Activated T-helper 1 cell treated with anti-CD3 and anti-CD28 coated beads, Interleukin-12 subunit alpha, Interleukin-12 subunit beta, Interleukin-2, Interleukin-4 antibody, amounts not matched to agents 30 ng/mL and 10 ng/mL and 1 ng/mL, durations not matched to agents 14 hours and 24 hours and 36 hours (primary cell): Measurements from ENCODE around the gene TPCN1. TPM values are rescaled to one million over a fixed set of nuclear protein-coding genes. Genes with fewer than 3 reads are reported as not detected.

Experiments
- DNase-seq: peaks from one replicate; pipeline ENCODE4 v3.0.0; 2021; ENCODE audit warnings: low spot score
- H3K27ac Mint-ChIP-seq: one replicate; pipeline ENCODE4 v1.8.0; 2021; ENCODE audit warnings: mild to moderate bottlenecking, mixed read lengths
- H3K27me3 Mint-ChIP-seq: one replicate; pipeline ENCODE4 v1.8.0; 2022; ENCODE audit warnings: mild to moderate bottlenecking, moderate library complexity, mixed read lengths; ENCODE audit not compliant: insufficient read depth
- H3K36me3 Mint-ChIP-seq: one replicate; pipeline ENCODE4 v1.8.0; 2021; ENCODE audit warnings: low read depth, mixed read lengths
- H3K4me1 Mint-ChIP-seq: one replicate; pipeline ENCODE4 v1.8.0; 2021; ENCODE audit warnings: low read depth, mixed read lengths
- H3K4me3 Mint-ChIP-seq: one replicate; pipeline ENCODE4 v1.8.0; 2021; ENCODE audit warnings: mild to moderate bottlenecking, moderate library complexity, mixed read lengths
- H3K9me3 Mint-ChIP-seq: one replicate; pipeline ENCODE4 v1.8.0; 2021; ENCODE audit warnings: mixed read lengths
- intact Hi-C: fragments of 100-400 bp; cut with micrococcal nuclease; formaldehyde crosslinking; loops from one replicate; pipeline ENCODE4 v1.15.1; 2024
- total RNA-seq: library from RNA; stranded (reverse); gene quantifications from 2 replicates; pipeline ENCODE4 v1.2.3, GENCODE V29; 2022

Gene TPCN1
- total RNA-seq, 1 donor from 2014 or later: 31.4 TPM

DNA sequence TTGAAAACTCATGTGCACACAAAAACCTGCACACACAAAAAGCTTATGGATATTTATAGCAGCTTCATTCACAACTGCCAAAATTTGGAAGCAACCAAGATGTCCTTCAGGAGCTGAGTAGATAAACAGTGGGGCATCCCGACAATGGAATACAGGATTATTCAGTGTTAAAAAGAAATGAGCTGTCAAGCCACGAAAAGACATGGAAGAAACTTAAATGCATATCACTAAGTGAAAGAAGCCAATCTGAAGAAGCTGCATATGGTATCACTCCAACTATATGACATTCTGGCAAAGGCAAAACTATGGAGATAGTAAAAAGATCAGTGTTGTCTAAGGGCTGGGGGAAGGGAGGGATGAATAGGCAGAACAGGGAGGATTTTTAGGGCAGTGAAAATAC is 5.2 kb upstream of the TPCN1 start:
- no peak overlapping the region for H3K4me3 Mint-ChIP-seq
- H3K27me3 Mint-ChIP-seq: peaks cover 1% of the 10 kb centered on the region
- intact Hi-C loops: no loop called here
- H3K27ac Mint-ChIP-seq: no peak overlapping the region
- H3K36me3 Mint-ChIP-seq: peaks cover 10% of the 10 kb centered on the region
- no peak for DNase-seq
- peaks cover 48% of the 10 kb centered on the region for H3K4me1 Mint-ChIP-seq
- H3K9me3 Mint-ChIP-seq: peaks cover 3% of the 10 kb centered on the region

DNA sequence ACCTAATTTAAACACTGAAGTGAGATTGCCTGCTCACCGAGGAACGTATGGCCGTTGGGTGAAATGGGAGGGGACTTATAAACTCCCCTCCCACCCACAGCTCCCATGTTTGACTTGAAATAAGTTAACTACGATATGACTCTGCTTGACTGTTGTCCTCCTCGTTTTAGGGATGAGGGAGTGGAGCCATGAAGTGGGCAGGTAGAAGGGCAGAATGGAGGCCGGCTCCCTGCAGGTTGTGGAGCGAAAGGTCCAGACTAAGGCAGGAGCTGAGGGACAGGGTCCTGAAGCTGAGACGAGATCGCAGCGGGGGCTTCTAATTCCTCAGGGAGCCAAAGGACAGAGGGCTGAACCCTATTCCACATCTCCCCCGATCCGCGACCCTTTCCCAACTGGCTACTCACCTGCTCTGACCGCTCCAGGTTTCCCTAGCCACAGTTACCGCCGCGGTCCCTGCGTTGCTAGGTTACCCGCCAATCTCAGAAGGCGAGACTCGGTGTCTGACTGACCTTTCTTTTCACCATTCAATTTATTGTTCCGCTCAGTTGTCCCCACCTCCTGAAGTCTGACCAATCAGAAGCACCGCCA is 577 bp upstream of the TPCN1 start:
- Mint-ChIP-seq H3K4me3 (peak overlapping the region; percentile 91), H3K36me3 (no peaks in the 10 kb centered on the region), H3K4me1 (peaks cover 40% of the 10 kb centered on the region), H3K27ac (peak overlapping the region; percentile 92), H3K27me3 (peaks cover 1% of the 10 kb centered on the region), H3K9me3 (no peaks in the 10 kb centered on the region)
- intact Hi-C loops: loop anchor here (1.0 kb wide), 9 partner anchors 10 to 746 kb away; partner anchors contain the start of genes DDX54, OAS2, PLBD2 and RBM19
- no peak for DNase-seq

DNA sequence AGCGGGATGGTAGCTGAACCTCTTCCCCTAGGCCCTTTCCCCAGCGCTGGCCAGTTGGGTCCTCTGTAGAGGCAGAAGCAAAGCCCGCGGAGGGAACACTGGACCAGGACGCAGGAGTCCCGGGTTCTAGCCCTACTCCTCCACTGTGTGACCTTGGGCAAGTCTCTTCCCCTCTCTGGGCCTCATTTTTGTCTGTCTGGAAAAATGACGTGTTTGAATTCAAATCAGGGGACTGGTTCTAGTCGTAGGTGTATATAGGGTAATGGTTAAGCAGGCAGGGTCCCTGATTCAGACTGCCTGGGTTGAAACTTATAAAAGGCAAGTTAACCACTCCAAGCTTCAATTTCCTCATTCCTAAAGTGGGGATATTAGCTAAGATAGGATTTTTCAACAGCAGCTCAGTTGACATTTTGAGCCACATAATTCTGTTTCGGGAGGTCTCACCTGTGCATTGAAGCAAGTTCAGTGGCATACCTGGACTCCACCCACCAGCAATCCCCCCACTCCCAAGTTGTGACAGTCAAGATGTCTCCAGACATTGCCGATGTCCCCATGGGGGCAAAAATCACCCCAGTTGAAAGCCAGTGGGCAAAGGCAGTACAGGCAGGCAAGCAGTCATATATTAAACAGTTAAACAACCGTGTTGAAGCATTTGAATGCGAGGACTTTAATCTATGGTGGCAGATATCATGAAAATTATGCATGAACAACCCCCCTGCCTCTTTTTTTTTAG is 899 bp downstream of the TPCN1 start:
- DNase-seq: peak; percentile 16
- Mint-ChIP-seq H3K27me3 (no peaks in the 10 kb centered on the region), H3K4me3 (peak overlapping the region; percentile 91), H3K27ac (peak overlapping the region; percentile 86), H3K4me1 (peaks cover 30% of the 10 kb centered on the region), H3K9me3 (no peaks in the 10 kb centered on the region), H3K36me3 (peaks cover 3% of the 10 kb centered on the region)
- intact Hi-C loops: loop anchor here (1.0 kb wide), 9 partner anchors 8 to 744 kb away; partner anchors contain the start of genes DDX54, OAS2, PLBD2 and RBM19

DNA sequence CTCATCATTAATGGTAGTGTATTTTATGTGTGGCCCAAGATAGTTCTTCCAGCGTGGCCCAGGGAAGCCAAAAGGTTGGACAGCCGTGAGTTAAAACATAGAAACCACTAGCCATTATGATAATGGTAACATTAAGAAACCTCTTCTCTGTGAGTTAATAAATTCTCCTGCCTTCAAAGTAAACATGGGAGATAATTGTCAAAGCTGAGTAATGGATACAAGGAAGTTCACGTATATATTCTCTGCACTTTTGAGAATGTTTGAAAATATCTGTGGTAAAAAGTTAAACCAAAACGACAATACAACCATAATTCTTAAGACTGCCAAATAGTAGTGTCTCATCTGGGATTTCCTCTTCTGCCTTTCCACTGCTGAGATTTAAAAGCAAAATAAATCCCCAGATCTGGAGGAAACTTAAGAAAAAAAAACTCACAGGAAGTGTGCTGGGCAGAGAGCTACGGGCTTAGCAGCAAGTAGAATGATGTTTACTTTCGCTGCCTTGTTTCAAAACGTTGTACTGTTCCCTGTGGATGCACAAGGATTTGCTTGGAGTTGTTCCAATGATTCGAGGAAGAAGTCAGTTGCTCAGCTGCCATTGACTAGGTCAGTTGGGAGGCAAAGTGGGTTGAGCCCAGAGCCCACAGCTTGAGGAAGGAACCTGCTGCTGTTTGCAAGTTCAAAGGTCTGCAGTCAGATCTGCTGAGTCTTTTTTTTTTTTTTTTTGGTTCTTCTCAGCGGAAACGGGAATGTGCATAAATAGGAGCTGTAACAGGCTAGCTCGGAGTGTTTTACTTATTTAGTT is 1.7 kb downstream of the TPCN1 start:
- peak overlapping the region; percentile 86 for H3K27ac Mint-ChIP-seq
- H3K4me1 Mint-ChIP-seq: peaks cover 22% of the 10 kb centered on the region
- no peaks in the 10 kb centered on the region for H3K27me3 Mint-ChIP-seq
- H3K9me3 Mint-ChIP-seq: no peaks in the 10 kb centered on the region
- intact Hi-C loops: no loop called here
- H3K36me3 Mint-ChIP-seq: peaks cover 8% of the 10 kb centered on the region
- H3K4me3 Mint-ChIP-seq: peak overlapping the region; percentile 91
- no peak for DNase-seq

DNA sequence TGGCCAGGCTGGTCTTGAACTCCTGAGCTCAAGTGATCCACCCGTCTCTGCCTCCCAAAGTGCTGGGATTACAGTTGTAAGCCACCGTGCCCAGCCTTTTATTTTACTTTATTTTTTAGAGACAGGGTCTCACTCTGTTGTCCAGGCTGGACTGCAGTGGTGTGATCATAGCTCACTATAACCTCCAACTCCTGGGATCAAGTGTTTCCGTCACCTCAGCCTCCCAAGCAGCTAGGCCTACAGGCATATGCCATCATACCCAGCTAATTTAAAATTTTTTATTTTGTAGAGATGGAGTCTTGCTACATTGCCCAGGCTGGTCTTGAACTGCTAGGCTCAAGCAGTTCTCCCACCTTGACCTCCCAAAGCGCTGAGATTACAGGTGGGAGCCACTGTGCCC is 3.7 kb downstream of the TPCN1 start:
- Mint-ChIP-seq H3K27ac (no peak overlapping the region), H3K4me3 (no peak overlapping the region), H3K27me3 (no peaks in the 10 kb centered on the region), H3K4me1 (peaks cover 43% of the 10 kb centered on the region), H3K9me3 (no peaks in the 10 kb centered on the region), H3K36me3 (peaks cover 16% of the 10 kb centered on the region)
- no peak for DNase-seq
- intact Hi-C loops: no loop called here

DNA sequence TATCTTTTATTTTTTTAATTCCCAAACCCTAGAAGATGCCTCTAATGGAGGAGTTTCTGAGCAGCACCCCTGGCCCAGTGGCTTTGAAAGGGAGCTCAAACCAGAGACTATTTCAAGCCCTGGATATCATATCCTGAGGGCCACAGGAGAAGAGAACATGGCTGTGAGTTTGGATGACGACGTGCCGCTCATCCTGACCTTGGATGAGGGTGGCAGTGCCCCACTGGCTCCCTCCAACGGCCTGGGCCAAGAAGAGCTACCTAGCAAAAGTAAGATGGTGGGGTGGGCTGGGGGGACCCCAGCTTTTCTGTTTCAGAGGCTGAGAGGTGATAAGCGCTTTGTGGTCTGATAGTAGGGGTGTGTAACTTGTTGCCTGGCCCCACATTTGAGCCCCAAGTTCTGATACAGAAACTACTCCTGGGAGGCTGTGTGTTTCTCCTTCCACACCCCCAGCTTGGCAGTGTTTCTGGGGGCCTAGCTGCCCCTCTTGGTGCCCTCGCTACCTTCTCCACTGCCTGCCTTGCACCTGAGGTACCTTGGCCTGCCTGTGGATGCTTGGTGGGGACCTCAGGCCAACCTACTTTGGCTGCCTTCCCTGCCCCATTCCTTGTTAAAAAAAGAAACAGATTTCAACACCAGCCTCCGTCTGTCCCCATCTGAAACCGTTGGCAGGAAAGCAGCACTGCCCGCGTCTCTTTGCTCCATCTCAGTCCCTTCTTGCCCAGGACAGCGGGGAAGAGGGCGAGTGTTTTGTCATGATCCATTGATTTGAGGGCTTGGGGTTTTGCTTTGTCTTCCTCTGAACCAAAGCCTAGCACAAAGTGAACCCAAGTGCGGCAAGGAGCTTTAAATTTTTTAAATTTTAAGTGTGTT is 5.7 kb downstream of the TPCN1 start:
- peaks cover 56% of the 10 kb centered on the region for H3K4me1 Mint-ChIP-seq
- no peak overlapping the region for H3K4me3 Mint-ChIP-seq
- intact Hi-C loops: no loop called here
- DNase-seq: no peak
- peaks cover 31% of the 10 kb centered on the region for H3K36me3 Mint-ChIP-seq
- H3K27me3 Mint-ChIP-seq: no peaks in the 10 kb centered on the region
- H3K9me3 Mint-ChIP-seq: no peaks in the 10 kb centered on the region
- H3K27ac Mint-ChIP-seq: peak overlapping the region; percentile 40

DNA sequence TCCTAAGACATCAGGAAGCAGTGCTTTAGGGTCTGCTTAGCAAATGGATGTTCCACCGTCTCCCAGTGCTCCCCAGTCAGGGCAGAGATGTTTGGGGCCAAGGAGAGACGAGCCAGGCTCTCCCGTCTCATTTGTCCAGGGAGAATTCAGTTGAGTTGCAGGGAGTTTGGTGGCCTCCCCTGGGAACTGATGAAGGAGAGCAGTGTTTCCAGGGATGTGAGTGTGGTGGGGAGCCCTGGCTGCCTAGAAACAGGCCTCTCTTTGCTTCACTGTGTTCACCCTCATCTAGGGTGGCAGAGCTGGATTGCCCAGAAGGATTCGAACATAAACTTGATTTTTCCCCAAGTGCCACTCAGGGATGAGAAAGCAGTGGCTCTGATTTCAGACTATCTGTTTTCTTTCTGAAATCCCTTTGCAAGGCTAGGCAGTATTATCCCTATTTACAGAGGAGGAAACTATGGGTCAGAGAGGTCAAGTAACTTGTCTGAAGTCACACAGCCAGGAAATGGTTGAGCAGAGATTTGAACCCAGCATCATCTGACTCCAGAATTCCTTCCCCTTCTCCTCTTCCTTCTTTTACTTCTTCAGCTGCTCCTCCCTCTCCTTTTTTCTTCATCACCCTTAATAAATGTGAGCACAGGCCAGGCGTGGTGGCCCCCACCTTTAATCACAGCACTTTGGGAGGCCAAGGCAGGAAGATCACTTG is 6.6 kb downstream of the TPCN1 start:
- no peaks in the 10 kb centered on the region for H3K9me3 Mint-ChIP-seq
- H3K36me3 Mint-ChIP-seq: peaks cover 34% of the 10 kb centered on the region
- peaks cover 56% of the 10 kb centered on the region for H3K4me1 Mint-ChIP-seq
- H3K27ac Mint-ChIP-seq: no peak overlapping the region
- intact Hi-C loops: no loop called here
- no peaks in the 10 kb centered on the region for H3K27me3 Mint-ChIP-seq
- DNase-seq: no peak
- H3K4me3 Mint-ChIP-seq: no peak overlapping the region

DNA sequence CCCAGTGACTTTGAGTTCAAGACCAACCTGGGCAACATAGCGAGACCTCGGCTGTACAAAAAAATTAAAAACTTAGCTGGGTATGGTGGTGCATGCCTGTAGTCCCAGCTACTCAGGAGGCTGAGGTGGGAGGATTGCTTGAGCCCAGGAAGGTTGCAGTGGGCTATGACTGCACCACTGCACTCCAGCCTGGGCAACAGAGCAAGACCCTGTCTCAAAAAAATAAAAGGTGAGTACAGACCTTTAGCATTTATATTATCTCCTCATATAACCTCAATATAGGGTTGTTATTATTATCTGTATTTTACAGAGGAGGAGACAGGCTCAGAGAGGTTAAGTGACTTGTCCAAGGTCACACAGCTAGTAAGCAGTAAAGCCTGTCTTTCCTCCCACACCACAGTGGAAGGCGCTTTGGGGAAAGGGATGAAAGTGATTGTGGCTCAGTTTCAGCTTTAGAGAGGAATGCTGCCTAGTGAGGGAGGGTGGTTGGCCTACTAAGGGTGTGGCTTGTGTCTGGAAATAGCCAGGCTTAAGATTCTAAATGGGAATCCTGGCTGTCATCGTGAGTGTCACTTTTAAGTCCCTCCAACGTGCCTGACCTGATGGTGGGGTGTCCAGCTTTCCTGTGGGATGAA is 7.2 kb downstream of the TPCN1 start:
- no peak for DNase-seq
- intact Hi-C loops: no loop called here
- Mint-ChIP-seq H3K4me3 (no peak overlapping the region), H3K36me3 (peaks cover 39% of the 10 kb centered on the region), H3K27me3 (no peaks in the 10 kb centered on the region), H3K9me3 (no peaks in the 10 kb centered on the region), H3K27ac (peak overlapping the region; percentile 47), H3K4me1 (peaks cover 56% of the 10 kb centered on the region)

DNA sequence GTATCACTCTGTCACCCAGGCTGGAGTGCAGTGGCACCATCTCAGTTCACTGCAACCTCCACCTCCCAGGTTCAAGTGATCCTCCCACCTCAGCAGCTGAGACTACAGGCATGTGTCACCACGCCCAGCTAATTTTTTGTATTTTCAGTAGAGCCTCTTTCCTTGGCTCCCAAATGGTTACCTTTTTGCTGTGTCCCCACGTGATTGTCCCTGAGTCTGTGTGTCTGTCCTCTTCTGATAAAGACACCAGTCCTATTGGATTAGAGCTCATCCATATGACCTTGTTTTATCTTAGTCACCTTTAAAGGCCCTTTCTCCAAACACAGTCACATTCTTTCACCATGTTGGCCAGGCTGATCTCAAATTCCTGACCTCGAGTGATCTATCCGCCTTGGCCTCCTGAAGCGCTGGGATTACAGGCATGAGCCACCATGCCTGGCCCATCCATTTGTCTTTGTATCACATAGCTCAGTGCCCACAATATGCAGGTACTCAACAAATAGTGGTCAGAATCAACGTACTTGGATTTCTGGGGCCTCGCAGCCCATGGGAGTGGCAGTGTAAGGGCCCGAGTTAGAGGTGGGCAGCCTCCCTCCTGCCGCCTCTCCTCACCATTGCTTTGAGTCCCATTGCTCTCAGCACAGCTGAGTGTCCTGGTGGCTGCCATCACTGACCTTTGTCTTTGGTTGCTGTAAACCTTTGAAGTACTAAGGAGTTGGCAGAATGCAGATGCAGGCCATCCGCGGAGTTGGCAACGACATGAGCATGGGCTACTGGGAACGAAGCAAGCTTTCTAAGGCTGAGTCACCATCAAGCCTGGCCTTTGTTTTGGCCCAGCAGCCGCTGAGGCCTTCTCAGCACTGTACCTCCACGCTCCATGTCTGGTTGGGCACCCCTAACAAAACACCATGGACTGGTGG is 9.3 kb downstream of the TPCN1 start:
- intact Hi-C loops: loop anchor here (1.0 to 2.0 kb wide), 2 partner anchors 9 to 16 kb away; partner anchors contain the start of gene TPCN1
- Mint-ChIP-seq H3K27me3 (no peaks in the 10 kb centered on the region), H3K4me3 (no peak overlapping the region), H3K27ac (peak overlapping the region; percentile 80), H3K36me3 (peaks cover 49% of the 10 kb centered on the region), H3K9me3 (no peaks in the 10 kb centered on the region), H3K4me1 (peaks cover 59% of the 10 kb centered on the region)
- DNase-seq: no peak

DNA sequence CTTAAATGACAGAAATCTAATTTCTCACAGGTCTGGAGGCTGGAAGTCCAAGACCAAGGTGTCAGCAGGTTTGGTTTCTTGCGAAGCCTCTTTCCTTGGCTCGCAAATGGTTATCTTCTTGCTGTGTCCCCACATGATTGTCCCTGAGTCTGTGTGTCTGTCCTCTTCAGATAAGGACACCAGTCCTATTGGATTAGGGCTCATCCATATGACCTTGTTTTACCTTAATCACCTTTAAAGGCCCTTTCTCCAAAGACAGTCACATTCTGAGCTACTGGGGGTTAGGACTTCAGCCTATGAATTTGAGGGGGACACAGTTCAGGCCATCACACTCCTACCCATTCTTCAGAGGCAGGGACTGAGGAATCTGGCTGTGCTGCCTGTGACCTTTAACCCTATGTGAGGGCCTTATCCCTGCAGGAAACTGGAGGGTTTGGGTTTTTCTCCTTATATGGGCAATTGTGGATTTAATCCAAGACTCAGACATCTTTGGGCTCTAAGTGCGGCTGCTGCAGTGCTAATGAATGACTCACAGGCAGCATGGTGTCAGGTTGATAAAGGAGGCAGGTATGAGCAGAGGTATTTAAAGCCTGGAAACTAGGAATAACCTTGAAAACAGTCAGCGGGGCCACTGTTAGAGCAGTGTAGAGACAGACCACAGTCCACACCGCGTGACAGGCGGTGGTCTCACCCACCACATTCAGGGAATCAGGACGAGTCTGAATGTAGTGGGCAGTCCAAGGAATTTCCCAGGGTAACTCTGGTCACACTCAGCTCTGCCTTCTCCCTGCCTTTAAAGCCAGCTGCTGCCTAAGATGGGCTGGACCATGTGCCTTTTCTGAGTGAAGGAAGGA is 10.2 kb downstream of the TPCN1 start:
- DNase-seq: no peak
- H3K27ac Mint-ChIP-seq: no peak overlapping the region
- H3K27me3 Mint-ChIP-seq: no peaks in the 10 kb centered on the region
- intact Hi-C loops: loop anchor here (2.0 kb wide), 2 partner anchors 17 to 47 kb away; partner anchors contain the start of genes DDX54 and RITA1
- H3K4me1 Mint-ChIP-seq: peaks cover 62% of the 10 kb centered on the region
- H3K36me3 Mint-ChIP-seq: peaks cover 53% of the 10 kb centered on the region
- no peak overlapping the region for H3K4me3 Mint-ChIP-seq
- no peaks in the 10 kb centered on the region for H3K9me3 Mint-ChIP-seq
